ENCODE results near the gene ACVRL1.

- TF ChIP-seq HLTF (IDR thresholded peaks at IDR 0.05) (no peak), ZNF639 (CRISPR knock-in tag; conservative IDR thresholded peaks at IDR 0.05 in 1 of 2, IDR thresholded peaks at IDR 0.05 in 1 of 2) (no peak), MAFG (tag; conservative IDR thresholded peaks at IDR 0.05) (no peak), NFIC (IDR thresholded peaks at IDR 0.05) (no peak), ZFX (CRISPR knock-in tag; IDR thresholded peaks at IDR 0.05) (no peak), CTCF (IDR thresholded peaks at IDR 0.05 in 2 of 3, conservative IDR thresholded peaks at IDR 0.05 in 1 of 3; ENCODE audit: insufficient read depth in 2 of 3, low read depth in 1 of 3, low read length in 3 of 3) (no peak), ZNF395 (CRISPR knock-in tag; IDR thresholded peaks at IDR 0.05) (no peak), E2F4 (CRISPR knock-in tag; IDR thresholded peaks at IDR 0.05; ENCODE audit: low read depth) (no peak), HMGN3 (IDR thresholded peaks at IDR 0.05; ENCODE audit: borderline replicate concordance, extremely low read depth, insufficient read length, low read depth, low read length) (no peak), POLR2AphosphoS5 (IDR thresholded peaks at IDR 0.05; ENCODE audit: control insufficient read depth, insufficient read depth, low read depth, low read length) (no peak), ZBTB8A (IDR thresholded peaks at IDR 0.05; ENCODE audit: partially characterized antibody) (no peak)
These were observed 14.8 kb downstream of the ACVRL1 start for GRCh38 chr12:51922146-51922545.
